Hepatocyte (in vitro differentiated cells): Measurements from ENCODE around the gene PHF19. TPM values are rescaled to one million over a fixed set of nuclear protein-coding genes. Genes with fewer than 3 reads are reported as not detected.
A peak's percentile ranks its signal among the peaks of the same experiment; 100 is the strongest.

ENCODE experiments used
- DNase-seq: peaks from one replicate; pipeline ENCODE4 v3.0.0-alpha.2; 2016; ENCODE audit warnings: low spot score
- H2AFZ ChIP-seq: fragments of 200-600 bp; sonication (generic); 2 replicates; pipeline ENCODE4 v1.6.0; 2016; ENCODE audit warnings: antibody characterized with exemption, mild to moderate bottlenecking
- H3K27ac ChIP-seq: fragments of 200-600 bp; sonication (generic); 2 replicates; pipeline ENCODE4 v1.5.1; 2016; ENCODE audit warnings: mild to moderate bottlenecking
- H3K27me3 ChIP-seq: fragments of 200-600 bp; sonication (generic); 2 replicates; pipeline ENCODE4 v1.6.1; 2016
- H3K36me3 ChIP-seq: fragments of 200-600 bp; sonication (generic); replicated peaks from 2 replicates; pipeline ENCODE4 v1.5.1; 2016; ENCODE audit warnings: low read depth; ENCODE audit not compliant: insufficient read depth
- H3K4me1 ChIP-seq: fragments of 200-600 bp; sonication (generic); 2 replicates; pipeline ENCODE4 v1.5.1; 2016; ENCODE audit warnings: mild to moderate bottlenecking, moderate library complexity; ENCODE audit not compliant: insufficient read depth
- H3K4me2 ChIP-seq: fragments of 200-600 bp; sonication (generic); 2 replicates; pipeline ENCODE4 v1.6.0; 2016
- H3K4me3 ChIP-seq: fragments of 200-600 bp; sonication (generic); 2 replicates; pipeline ENCODE4 v1.5.1; 2016; ENCODE audit warnings: mild to moderate bottlenecking
- H3K79me2 ChIP-seq: fragments of 200-600 bp; sonication (generic); 2 replicates; pipeline ENCODE4 v1.6.0; 2017; ENCODE audit warnings: mild to moderate bottlenecking
- H3K9me2 ChIP-seq: fragments of 200-600 bp; sonication (generic); replicated peaks from 2 replicates; pipeline ENCODE4 v1.6.0; 2017; ENCODE audit warnings: mild to moderate bottlenecking; ENCODE audit not compliant: insufficient read depth
- H3K9me3 ChIP-seq: fragments of 200-600 bp; sonication (generic); 2 replicates; pipeline ENCODE4 v1.5.1; 2016; ENCODE audit warnings: low read depth, mild to moderate bottlenecking
- H4K20me1 ChIP-seq: fragments of 200-600 bp; sonication (generic); 2 replicates; pipeline ENCODE4 v1.6.0; 2016; ENCODE audit warnings: mild to moderate bottlenecking; ENCODE audit not compliant: insufficient read depth, poor library complexity, severe bottlenecking
- EZH2 ChIP-seq: fragments of 200-600 bp; sonication (generic); IDR thresholded peaks from 2 replicates; pipeline ENCODE4 v1.6.1; 2016; ENCODE audit warnings: antibody characterized with exemption, mild to moderate bottlenecking, borderline replicate concordance
- EZH2phosphoT487 ChIP-seq: fragments of 200-600 bp; sonication (generic); IDR thresholded peaks from one replicate; pipeline ENCODE4 v1.6.1; 2018; ENCODE audit warnings: antibody characterized with exemption, mild to moderate bottlenecking, low read depth, moderate library complexity; ENCODE audit not compliant: unreplicated experiment, severe bottlenecking
- WGBS: methylation state at CpG from one replicate; pipeline ENCODE4 v1.1.6; 2016; ENCODE audit warnings: low lambda C conversion rate; ENCODE audit errors: missing lambda C conversion rate; 5-methylcytosine and 5-hydroxymethylcytosine counted together
- polyA plus RNA-seq: library from polyadenylated mRNA; unstranded; fragments of >200 nt; fragmentation: Nextera tagmentation; extraction: Ambion mirVana; gene quantifications from 2 replicates; pipeline ENCODE4 v1.2.1, GENCODE V29; 2016
- total RNA-seq: library from RNA; depleted of rRNA; stranded (reverse); fragments of >200 nt; gene quantifications from 2 replicates; pipeline ENCODE4 v1.2.3, GENCODE V29; 2014
- TF ChIP-seq, protein P1 (sequence below): fragments of 200-600 bp; sonication (generic); IDR thresholded peaks from 2 replicates; pipeline ENCODE4 v1.5.1; 2016; ENCODE audit warnings: antibody characterized with exemption, mild to moderate bottlenecking; ENCODE audit not compliant: poor library complexity

The PHF19 gene
- total and polyA plus RNA-seq, 2 experiments from 2014 or later = 30.9 to 34.8 TPM

- H3K36me3 ChIP-seq = no peaks in the 10 kb centered on the region
- no peaks in the 10 kb centered on the region for H3K27me3 ChIP-seq
- WGBS = 69% methylated on average over 4 of the region's 4 CpGs
- no peaks in the 10 kb centered on the region for H4K20me1 ChIP-seq
- H3K9me3 ChIP-seq = no peaks in the 10 kb centered on the region
- peaks cover 50% of the 10 kb centered on the region for H3K4me1 ChIP-seq
- H3K4me2 ChIP-seq = peak overlapping the region; percentile 99
- peak overlapping the region; percentile 99 for H3K27ac ChIP-seq
- no peak for DNase-seq
- TF ChIP-seq, protein P1, sequence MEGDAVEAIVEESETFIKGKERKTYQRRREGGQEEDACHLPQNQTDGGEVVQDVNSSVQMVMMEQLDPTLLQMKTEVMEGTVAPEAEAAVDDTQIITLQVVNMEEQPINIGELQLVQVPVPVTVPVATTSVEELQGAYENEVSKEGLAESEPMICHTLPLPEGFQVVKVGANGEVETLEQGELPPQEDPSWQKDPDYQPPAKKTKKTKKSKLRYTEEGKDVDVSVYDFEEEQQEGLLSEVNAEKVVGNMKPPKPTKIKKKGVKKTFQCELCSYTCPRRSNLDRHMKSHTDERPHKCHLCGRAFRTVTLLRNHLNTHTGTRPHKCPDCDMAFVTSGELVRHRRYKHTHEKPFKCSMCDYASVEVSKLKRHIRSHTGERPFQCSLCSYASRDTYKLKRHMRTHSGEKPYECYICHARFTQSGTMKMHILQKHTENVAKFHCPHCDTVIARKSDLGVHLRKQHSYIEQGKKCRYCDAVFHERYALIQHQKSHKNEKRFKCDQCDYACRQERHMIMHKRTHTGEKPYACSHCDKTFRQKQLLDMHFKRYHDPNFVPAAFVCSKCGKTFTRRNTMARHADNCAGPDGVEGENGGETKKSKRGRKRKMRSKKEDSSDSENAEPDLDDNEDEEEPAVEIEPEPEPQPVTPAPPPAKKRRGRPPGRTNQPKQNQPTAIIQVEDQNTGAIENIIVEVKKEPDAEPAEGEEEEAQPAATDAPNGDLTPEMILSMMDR = no peak
- TF ChIP-seq EZH2 (no peak), EZH2phosphoT487 (no peak)
- no peak overlapping the region for H3K4me3 ChIP-seq
- H2AFZ ChIP-seq = no peak overlapping the region
- H3K9me2 ChIP-seq = no peaks in the 10 kb centered on the region
- H3K79me2 ChIP-seq = no peaks in the 10 kb centered on the region
Measured at GRCh38 chr9:120875195-120875565, 1.8 kb downstream of the PHF19 start.

DNA sequence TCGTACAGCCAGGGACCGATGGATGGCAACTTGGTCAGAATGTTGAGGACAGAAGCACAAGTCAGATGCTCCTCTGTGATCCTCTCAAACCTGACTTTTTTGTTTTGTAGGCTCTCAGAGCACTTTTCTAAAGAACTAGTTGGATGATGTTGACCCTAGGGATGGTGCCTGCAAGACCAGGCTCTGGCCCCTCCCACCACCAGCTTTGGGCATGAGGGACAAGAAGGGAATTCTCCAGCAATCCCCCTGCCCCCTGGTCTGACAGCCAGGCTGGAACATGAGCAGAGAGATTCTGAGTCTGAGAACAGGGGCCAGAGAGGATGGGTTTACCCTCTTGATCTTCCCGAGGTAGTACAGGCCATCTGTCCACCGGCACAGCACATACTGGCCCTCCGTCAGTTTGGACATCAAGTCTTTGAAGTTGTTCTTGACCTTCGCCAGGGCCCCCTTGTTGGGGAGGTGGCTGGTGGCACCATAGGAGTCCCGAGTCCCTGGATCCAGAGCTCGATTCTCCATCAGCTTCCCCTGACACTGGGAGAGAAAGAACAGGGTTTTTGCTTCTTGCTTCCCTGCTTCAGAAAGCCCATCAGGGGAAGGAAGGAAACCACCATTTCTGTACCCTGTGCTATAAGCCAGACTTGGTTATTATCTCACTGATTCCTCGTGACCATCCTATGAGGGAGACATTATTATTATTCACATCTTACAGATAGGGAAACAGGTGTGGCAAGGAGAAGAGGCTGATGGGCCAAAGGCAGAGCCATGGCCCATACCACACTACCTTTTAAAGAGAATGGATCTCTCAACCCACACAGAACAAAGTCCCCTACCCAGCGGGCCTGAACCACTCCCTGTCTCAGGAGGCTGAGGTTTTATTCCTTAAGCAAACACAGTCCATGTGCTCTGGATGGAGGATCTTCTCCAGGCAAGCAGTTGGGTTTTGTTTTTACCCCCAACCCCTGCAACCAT is 2.5 kb downstream of the PHF19 start:
- H3K27ac ChIP-seq = peak overlapping the region; percentile 99

GRCh38 chr9:120873512-120873911 is 3.5 kb downstream of the PHF19 start:
- H3K36me3 ChIP-seq = no peaks in the 10 kb centered on the region
- H3K9me2 ChIP-seq = no peaks in the 10 kb centered on the region
- 39% methylated on average over 4 of the region's 4 CpGs for WGBS
- H3K9me3 ChIP-seq = no peaks in the 10 kb centered on the region
- H3K27me3 ChIP-seq = no peaks in the 10 kb centered on the region
- H3K4me2 ChIP-seq = no peak overlapping the region
- TF ChIP-seq, protein P1 = no peak
- TF ChIP-seq EZH2phosphoT487 (no peak), EZH2 (no peak)
- H3K27ac ChIP-seq = peak overlapping the region; percentile 99
- no peak overlapping the region for H2AFZ ChIP-seq
- H3K4me3 ChIP-seq = no peak overlapping the region
- peak; percentile 81 for DNase-seq
- no peaks in the 10 kb centered on the region for H4K20me1 ChIP-seq
- no peaks in the 10 kb centered on the region for H3K79me2 ChIP-seq
- peaks cover 47% of the 10 kb centered on the region for H3K4me1 ChIP-seq

More for the DNA sequence above, 2.5 kb downstream of the PHF19 start:
- no peak overlapping the region for H3K4me3 ChIP-seq
- no peaks in the 10 kb centered on the region for H3K9me2 ChIP-seq
- no peaks in the 10 kb centered on the region for H3K9me3 ChIP-seq
- 91% methylated on average over 10 of the region's 10 CpGs for WGBS
- H2AFZ ChIP-seq = no peak overlapping the region
- no peaks in the 10 kb centered on the region for H3K27me3 ChIP-seq
- no peaks in the 10 kb centered on the region for H3K79me2 ChIP-seq
- TF ChIP-seq EZH2 (no peak), EZH2phosphoT487 (no peak)
- TF ChIP-seq, protein P1 = no peak
- no peaks in the 10 kb centered on the region for H3K36me3 ChIP-seq
- DNase-seq = no peak
- no peaks in the 10 kb centered on the region for H4K20me1 ChIP-seq
- peak overlapping the region; percentile 99 for H3K4me2 ChIP-seq
- peaks cover 51% of the 10 kb centered on the region for H3K4me1 ChIP-seq
